HEK293T (cell line): ENCODE results near the gene TUBB1.

Experiments used
- BHLHE40 ChIP-seq: fragments of 450-650 bp; IDR thresholded peaks from 2 replicates; pipeline ENCODE4 v1.6.1; 2016; ENCODE audit warnings: mild to moderate bottlenecking, moderate library complexity, borderline replicate concordance
- ELF4 ChIP-seq: fragments of 450-650 bp; IDR thresholded peaks from 2 replicates; pipeline ENCODE4 v1.6.1; 2017; ENCODE audit warnings: antibody characterized with exemption
- FOXA1 ChIP-seq: fragments of 450-650 bp; IDR thresholded peaks from 2 replicates; pipeline ENCODE4 v1.6.1; 2016; ENCODE audit warnings: mild to moderate bottlenecking
- FOXK2 ChIP-seq: fragments of 450-650 bp; IDR thresholded peaks from 2 replicates; pipeline ENCODE4 v1.6.1; 2016; ENCODE audit warnings: mild to moderate bottlenecking
- FOXM1 ChIP-seq: fragments of 450-650 bp; IDR thresholded peaks from 2 replicates; pipeline ENCODE4 v1.6.1; 2017; ENCODE audit warnings: mild to moderate bottlenecking, borderline replicate concordance
- HDGF ChIP-seq: fragments of 450-650 bp; IDR thresholded peaks from 2 replicates; pipeline ENCODE4 v1.6.1; 2017; ENCODE audit warnings: antibody characterized with exemption, borderline replicate concordance
- L3MBTL2 ChIP-seq: fragments of 450-650 bp; conservative IDR thresholded peaks from 2 replicates; pipeline ENCODE4 v1.6.1; 2016; ENCODE audit warnings: mild to moderate bottlenecking
- LEF1 ChIP-seq: fragments of 450-650 bp; IDR thresholded peaks from 2 replicates; pipeline ENCODE4 v1.6.1; 2017; ENCODE audit warnings: mild to moderate bottlenecking, borderline replicate concordance
- NFRKB ChIP-seq: fragments of 450-650 bp; IDR thresholded peaks from 2 replicates; pipeline ENCODE4 v1.6.1; 2016; ENCODE audit warnings: mild to moderate bottlenecking, moderate library complexity
- SP1 ChIP-seq: fragments of 450-650 bp; IDR thresholded peaks from 2 replicates; pipeline ENCODE4 v1.6.1; 2017
- SUZ12 ChIP-seq: fragments of 450-650 bp; IDR thresholded peaks from 2 replicates; pipeline ENCODE4 v1.6.1; 2016; ENCODE audit warnings: mild to moderate bottlenecking
- TARDBP ChIP-seq: fragments of 450-650 bp; IDR thresholded peaks from 2 replicates; pipeline ENCODE4 v1.6.1; 2016

DNA sequence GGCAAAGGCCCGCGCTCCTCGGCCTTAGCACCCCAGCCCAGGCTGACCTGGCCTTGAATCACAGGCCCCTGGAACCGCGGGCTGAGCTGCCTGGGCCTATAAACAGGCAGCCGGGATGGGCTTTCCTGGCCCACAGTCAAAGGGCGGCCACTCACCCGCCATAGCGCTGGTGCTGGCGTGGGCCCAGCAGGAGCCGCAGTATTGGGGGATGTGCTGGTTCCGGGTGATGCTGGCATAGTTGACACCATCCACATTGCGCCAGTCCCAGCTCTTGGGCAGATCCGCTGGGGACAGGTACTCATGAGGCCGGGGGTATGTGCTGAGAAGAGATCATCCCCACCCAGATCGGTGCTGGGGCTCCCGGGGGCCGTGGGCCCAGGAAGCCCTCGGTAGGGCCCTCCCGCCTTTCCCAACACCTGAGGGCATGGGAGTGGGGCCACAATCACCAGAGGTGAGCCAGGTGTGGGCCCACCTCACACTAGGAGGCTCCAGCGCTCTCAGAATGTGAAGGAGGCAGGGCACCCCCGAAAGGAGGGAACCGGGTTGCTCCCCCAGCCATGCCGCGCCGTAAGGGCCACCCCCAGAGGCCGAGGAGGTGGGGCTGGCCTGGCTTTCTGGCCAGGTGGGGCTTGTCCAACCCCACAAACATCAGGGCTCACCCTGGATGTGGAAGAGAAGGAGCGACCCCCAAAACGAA, 12.9 kb upstream of the TUBB1 start:
- TF ChIP-seq TARDBP (no peak), BHLHE40 (no peak), SP1 (no peak), FOXM1 (no peak), SUZ12 (no peak), LEF1 (no peak), HDGF (no peak), L3MBTL2 (no peak), NFRKB (no peak), FOXK2 (no peak), FOXA1 (no peak), ELF4 (no peak)
